Left lung (tissue), 14 donors: ENCODE measurements around the gene CETN1. TPM values are rescaled to one million over a fixed set of nuclear protein-coding genes. Genes with fewer than 3 reads are reported as not detected.

ENCODE experiments used
- ATAC-seq: fragments of 200-7000 bp; cut with Tn5 transposase; one replicate; pipeline ENCODE4 v1.9.1; 2020; ENCODE audit warnings: moderate library complexity
- DNase-seq, 4 donors: peaks; one replicate each; pipeline ENCODE4 v3.0.0-alpha.2; 2013 to 2020
- H3K27ac ChIP-seq, 2 donors: fragments of 200-600 bp; sonication (generic) in 1 of 2; one replicate each; pipeline versions ENCODE4 v1.5.0 to v1.8.0; 2020 to 2021
- H3K27me3 ChIP-seq, 2 donors: fragments of 200-600 bp; sonication (generic) in 1 of 2; one replicate each; pipeline versions ENCODE4 v1.5.0 to v1.8.0; 2020 to 2021
- H3K36me3 ChIP-seq, 2 donors: fragments of 200-600 bp; sonication (generic) in 1 of 2; one replicate each; pipeline versions ENCODE4 v1.5.0 to v1.8.0; 2020 to 2021
- H3K4me1 ChIP-seq, 2 donors: fragments of 200-600 bp; one replicate each; pipeline ENCODE4 v1.8.0; 2021
- H3K4me3 ChIP-seq, 2 donors: fragments of 200-600 bp; sonication (generic) in 1 of 2; one replicate each; pipeline versions ENCODE4 v1.5.0 to v1.8.0; 2020 to 2021; ENCODE audit warnings: mild to moderate bottlenecking in 1 of 2
- H3K9me3 ChIP-seq, 2 donors: fragments of 200-600 bp; sonication (generic) in 1 of 2; one replicate each; pipeline versions ENCODE4 v1.5.0 to v1.8.0; 2020 to 2021
- intact Hi-C, 2 donors: fragments of 100-400 bp; cut with DNase I; formaldehyde crosslinking; loops; one replicate each; pipeline versions ENCODE4 v1.11.2 to v1.14.2; 2022
- long read RNA-seq, 12 donors: library from polyadenylated mRNA in 2 of 12; unstranded in 2 of 12; transcript quantifications; one replicate each; pipeline ENCODE4 v2.0.0 and lab custom pipeline, GENCODE V29; 2019 to 2026
- polyA plus RNA-seq, 6 donors: library from polyadenylated mRNA; unstranded; fragments of 120-200 nt; gene quantifications; one replicate each; pipeline ENCODE4 v1.2.1, GENCODE V29; 2013; ENCODE audit not compliant: insufficient read length in 6 of 6
- total RNA-seq, 2 donors: library from RNA; stranded (reverse); fragmentation: NEBNext Ultra II Directional; extraction: Animal tissue kit (Norgen Biotek cat#: 25700); gene quantifications; one replicate each; pipeline ENCODE4 v1.2.1, GENCODE V29; 2021
- TF ChIP-seq, protein P1 (sequence below), 2 donors: fragments of 200-600 bp; sonication (generic) in 1 of 2; IDR thresholded peaks; one replicate each; pipeline versions ENCODE4 v1.5.0 to v1.8.0; 2021; ENCODE audit warnings: antibody characterized with exemption in 2 of 2
- donor health status: DM: no; HTN: yes; CAD: no.
- donor health status: DM: no; HTN: no; CAD: no.

The CETN1 gene
- total RNA-seq (not detected), polyA plus RNA-seq (not detected)
- long read RNA-seq, donor 1, result 0 reads
- long read RNA-seq, donor 2, result 0 reads
- long read RNA-seq, donor 3, result 0 reads
- long read RNA-seq, donor 4, result 0 reads
- long read RNA-seq, donor 5, result 0 reads
- long read RNA-seq, donor 6, result 0 reads
- long read RNA-seq, donor 7, result 0 reads
- long read RNA-seq, donor 8, result 0 reads
- long read RNA-seq, donor 9, result 0 reads
- long read RNA-seq, donor 10, result 0 reads
- long read RNA-seq, donor 11, result 0 reads
- long read RNA-seq, donor 12, result 0 reads

DNA sequence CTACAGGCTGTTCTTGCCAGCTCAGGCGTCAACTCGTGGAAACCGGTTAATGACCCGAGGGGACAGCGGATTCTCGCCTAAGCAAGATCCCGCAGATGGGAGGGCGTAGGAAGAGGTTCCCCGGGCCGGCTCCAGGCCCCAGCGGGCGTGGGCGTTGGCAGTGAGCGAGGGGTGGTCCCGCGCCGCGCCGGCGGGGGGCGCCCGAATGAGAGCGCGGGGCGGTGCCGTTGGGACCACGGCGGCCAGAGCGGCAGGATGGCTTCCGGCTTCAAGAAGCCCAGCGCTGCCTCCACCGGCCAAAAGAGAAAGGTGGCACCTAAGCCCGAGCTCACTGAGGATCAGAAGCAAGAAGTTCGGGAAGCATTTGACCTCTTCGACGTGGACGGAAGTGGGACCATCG lies at the start of gene CETN1:
Gene CETN1 (plus strand): TSS at position 227 of the 400 bp plus-strand sequence. CDS start 29 bp downstream, at position 256.
- Histone ChIP-seq H3K27me3 (no peaks in the 10 kb centered on the region), H3K9me3 (peaks cover 0 to 11% of the 10 kb centered on the region in 2 donors), H3K4me1 (peaks cover 0 to 2% of the 10 kb centered on the region in 2 donors), H3K4me3 (no peak within 1 kb of the TSS), H3K27ac (no peak within 1 kb of the TSS), H3K36me3 (no peaks in the 10 kb centered on the region)
- DNase-seq, result no peak
- TF ChIP-seq, protein P1, sequence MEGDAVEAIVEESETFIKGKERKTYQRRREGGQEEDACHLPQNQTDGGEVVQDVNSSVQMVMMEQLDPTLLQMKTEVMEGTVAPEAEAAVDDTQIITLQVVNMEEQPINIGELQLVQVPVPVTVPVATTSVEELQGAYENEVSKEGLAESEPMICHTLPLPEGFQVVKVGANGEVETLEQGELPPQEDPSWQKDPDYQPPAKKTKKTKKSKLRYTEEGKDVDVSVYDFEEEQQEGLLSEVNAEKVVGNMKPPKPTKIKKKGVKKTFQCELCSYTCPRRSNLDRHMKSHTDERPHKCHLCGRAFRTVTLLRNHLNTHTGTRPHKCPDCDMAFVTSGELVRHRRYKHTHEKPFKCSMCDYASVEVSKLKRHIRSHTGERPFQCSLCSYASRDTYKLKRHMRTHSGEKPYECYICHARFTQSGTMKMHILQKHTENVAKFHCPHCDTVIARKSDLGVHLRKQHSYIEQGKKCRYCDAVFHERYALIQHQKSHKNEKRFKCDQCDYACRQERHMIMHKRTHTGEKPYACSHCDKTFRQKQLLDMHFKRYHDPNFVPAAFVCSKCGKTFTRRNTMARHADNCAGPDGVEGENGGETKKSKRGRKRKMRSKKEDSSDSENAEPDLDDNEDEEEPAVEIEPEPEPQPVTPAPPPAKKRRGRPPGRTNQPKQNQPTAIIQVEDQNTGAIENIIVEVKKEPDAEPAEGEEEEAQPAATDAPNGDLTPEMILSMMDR (IDR thresholded peaks at IDR 0.05), result no peak
- no peak for ATAC-seq
- intact Hi-C loops, result loop anchor here in 1 of 2 donors (10.0 kb wide), 1 partner anchor 275 kb away; no protein-coding TSS in a partner anchor

DNA sequence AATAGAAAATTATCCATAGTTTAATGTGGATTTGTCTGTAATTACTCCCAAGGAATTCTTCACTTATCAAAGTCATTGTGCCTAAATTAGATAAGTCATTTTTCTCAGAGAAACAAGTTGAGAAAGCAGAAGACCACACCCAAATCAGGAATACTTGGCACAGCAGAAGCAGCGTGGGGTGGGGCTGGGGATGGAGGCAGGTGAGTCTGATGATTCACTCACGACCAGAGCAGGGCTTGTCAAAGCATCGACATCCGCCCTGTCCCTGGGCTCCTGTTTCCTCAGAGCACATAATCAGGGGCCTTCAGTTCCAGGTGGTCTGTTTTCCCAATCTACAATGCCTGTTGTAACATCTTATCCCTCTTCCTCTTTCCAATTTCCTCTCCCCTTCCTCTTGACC lies 48.2 kb upstream of the CETN1 start:
- Histone ChIP-seq H3K4me1 (no peaks in the 10 kb centered on the region), H3K4me3 (no peak overlapping the region), H3K36me3 (no peaks in the 10 kb centered on the region), H3K27ac (no peak overlapping the region), H3K9me3 (no peaks in the 10 kb centered on the region), H3K27me3 (no peaks in the 10 kb centered on the region)
- DNase-seq (no peak), ATAC-seq (peak; percentile 26)
- intact Hi-C loops, result no loop called here
- TF ChIP-seq, protein P1 (IDR thresholded peaks at IDR 0.05), result no peak

DNA sequence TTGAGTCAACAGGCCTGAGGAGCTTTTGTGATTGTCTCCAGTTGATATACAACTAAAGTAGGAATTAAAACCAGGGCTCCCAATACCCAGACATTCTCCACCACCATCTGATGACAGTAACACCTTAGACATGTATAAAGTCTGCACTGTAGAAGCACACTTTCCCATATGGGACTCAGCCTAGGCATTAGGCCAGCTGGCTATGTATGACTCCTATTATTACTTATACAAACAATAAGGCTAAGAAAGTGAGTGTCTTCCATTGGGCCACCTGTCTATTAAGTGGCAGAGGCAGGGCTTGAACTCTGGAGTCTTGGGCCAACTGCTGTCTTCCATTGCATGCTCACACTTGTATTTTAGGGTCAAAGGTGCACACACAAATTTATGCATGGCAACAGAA lies 47.5 kb upstream of the CETN1 start:
- no peak overlapping the region for H3K4me3 ChIP-seq
- H3K27ac ChIP-seq, result no peak overlapping the region
- no peaks in the 10 kb centered on the region for H3K36me3 ChIP-seq
- TF ChIP-seq, protein P1 (IDR thresholded peaks at IDR 0.05), result no peak
- no peaks in the 10 kb centered on the region for H3K27me3 ChIP-seq
- intact Hi-C loops, result no loop called here
- H3K4me1 ChIP-seq, result no peaks in the 10 kb centered on the region
- no peak for ATAC-seq
- H3K9me3 ChIP-seq, result no peaks in the 10 kb centered on the region
- no peak for DNase-seq

DNA sequence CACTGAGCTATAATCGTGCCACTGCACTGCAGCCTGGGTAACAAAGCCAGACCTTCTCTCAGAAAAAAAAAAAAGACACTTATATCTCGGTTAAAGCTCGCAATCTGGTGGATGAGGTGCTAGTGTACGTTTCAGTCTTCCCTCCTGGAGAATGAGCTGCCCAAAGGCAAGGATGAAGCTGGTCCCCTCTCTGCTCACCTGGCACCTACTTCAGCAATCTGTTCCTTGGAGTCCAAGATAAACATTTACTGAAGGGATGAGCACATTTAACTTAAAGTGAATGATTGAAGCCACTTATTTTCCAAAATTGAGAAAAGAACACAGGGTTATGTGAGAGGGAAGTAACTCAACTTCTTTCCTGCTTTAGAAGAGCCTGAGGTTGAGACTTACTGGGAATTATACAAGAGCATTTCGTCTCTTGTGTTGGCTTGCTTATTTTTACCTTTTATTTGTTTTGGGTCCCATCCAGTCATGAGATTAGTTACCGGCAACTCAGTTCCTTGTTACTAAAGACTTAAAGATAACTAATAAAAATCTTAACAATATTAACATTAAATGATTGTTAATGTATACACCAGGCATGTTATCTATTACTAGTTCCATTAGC lies 46.1 kb upstream of the CETN1 start:
- Histone ChIP-seq H3K36me3 (no peaks in the 10 kb centered on the region), H3K4me1 (no peaks in the 10 kb centered on the region), H3K27ac (peak overlapping the region; percentile 5 to 41), H3K27me3 (no peaks in the 10 kb centered on the region), H3K4me3 (no peak overlapping the region), H3K9me3 (no peaks in the 10 kb centered on the region)
- TF ChIP-seq, protein P1 (IDR thresholded peaks at IDR 0.05), result no peak
- DNase-seq (no peak), ATAC-seq (peak; percentile 86)
- intact Hi-C loops, result no loop called here

DNA sequence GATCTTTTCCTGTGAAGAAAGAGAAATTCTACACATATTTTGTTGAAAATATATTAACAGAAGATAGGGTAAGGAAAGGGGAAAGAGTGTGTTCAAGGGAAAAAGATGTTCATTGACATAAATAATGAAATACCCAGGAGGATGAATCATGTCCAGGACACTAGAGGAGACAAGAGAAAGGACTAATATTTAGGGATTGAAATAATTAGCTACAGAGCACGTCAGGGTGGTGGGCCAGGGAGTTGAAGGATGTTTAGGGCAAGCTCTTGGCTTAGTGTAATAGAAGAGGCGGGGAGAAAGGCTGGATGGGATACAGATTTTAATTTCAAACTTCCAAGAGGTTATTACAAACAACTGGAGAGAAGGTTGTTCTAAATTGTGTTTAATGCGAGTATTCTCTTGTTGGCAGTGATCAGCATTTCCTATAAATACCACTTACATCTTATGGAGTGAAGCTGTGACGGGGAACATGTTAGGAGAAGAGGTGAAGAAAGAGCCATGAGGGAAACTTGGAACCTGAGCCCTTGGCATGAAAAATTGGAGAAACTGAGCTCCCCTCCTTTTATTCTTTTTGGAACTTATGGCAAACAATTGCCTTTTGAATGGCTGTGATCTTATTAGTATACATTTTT lies 36.6 kb upstream of the CETN1 start:
- Histone ChIP-seq H3K4me3 (no peak overlapping the region), H3K9me3 (no peaks in the 10 kb centered on the region), H3K27ac (no peak overlapping the region), H3K27me3 (no peaks in the 10 kb centered on the region), H3K4me1 (no peaks in the 10 kb centered on the region), H3K36me3 (no peaks in the 10 kb centered on the region)
- ATAC-seq (no peak), DNase-seq (peak in 2 of 4 donors; percentile 79 to 83)
- TF ChIP-seq, protein P1 (IDR thresholded peaks at IDR 0.05), result no peak
- intact Hi-C loops, result no loop called here
